H1 (cell line): ENCODE data around the gene PIAS4. TPM values are rescaled to one million over a fixed set of nuclear protein-coding genes. Genes with fewer than 3 reads are reported as not detected.

Source experiments
- ATF2 ChIP-seq: IDR thresholded peaks from 2 replicates; pipeline ENCODE4 v1.6.1; 2012; ENCODE audit warnings: low read length, inconsistent platforms
- BACH1 ChIP-seq: IDR thresholded peaks from 2 replicates; pipeline ENCODE4 v1.6.1; 2012; ENCODE audit warnings: low read length, improper control_type of control experiment
- CHD1 ChIP-seq: IDR thresholded peaks from 2 replicates; pipeline ENCODE4 v1.6.1; 2012; ENCODE audit warnings: low read depth, low read length, improper control_type of control experiment
- HDAC2 ChIP-seq, 2 experiments: fragments of 300-600 bp in 1 of 2; sonication (generic) in 1 of 2; IDR thresholded peaks; 2 replicates each; pipeline ENCODE4 v1.6.1; 2011 to 2012; ENCODE audit warnings: low read depth in 2 of 2, low read length in 2 of 2, mild to moderate bottlenecking in 2 of 2, moderate library complexity in 2 of 2, borderline replicate concordance in 1 of 2, inconsistent platforms in 1 of 2
- POLR2AphosphoS5 ChIP-seq: IDR thresholded peaks from 2 replicates; pipeline ENCODE4 v1.6.1; 2011; ENCODE audit warnings: low read depth, low read length
- RFX5 ChIP-seq: IDR thresholded peaks from 2 replicates; pipeline ENCODE4 v1.6.1; 2011; ENCODE audit warnings: low read depth, low read length, improper control_type of control experiment, borderline replicate concordance
- SP1 ChIP-seq: IDR thresholded peaks from 2 replicates; pipeline ENCODE4 v1.6.1; 2011; ENCODE audit warnings: low read depth, low read length
- SUZ12 ChIP-seq: fragments of 200-600 bp; sonication (generic); IDR thresholded peaks from 2 replicates; pipeline ENCODE4 v1.6.1; 2012; ENCODE audit warnings: mild to moderate bottlenecking, inconsistent platforms, low read length, moderate library complexity, mixed read lengths
- polyA plus RNA-seq, 7 experiments: library from polyadenylated mRNA; depleted of rRNA in 3 of 7; stranded (reverse) in 5 of 7; unstranded in 2 of 7; fragments of >200 nt in 5 of 7; fragments of 200-250 nt in 2 of 7; gene quantifications; 1 replicate in 5 of 7; 2 replicates in 1 of 7; 4 replicates in 1 of 7; pipeline versions ENCODE4 v1.2.1 to v1.2.3, GENCODE V29; 2011 to 2013; ENCODE audit warnings: missing spikeins in 2 of 7, mixed read lengths in 2 of 7
- total RNA-seq: library from RNA; stranded (reverse); fragmentation: NEBNext Ultra II Directional; extraction: Animal tissue kit (Norgen Biotek cat#: 25700); gene quantifications from 2 replicates; pipeline ENCODE4 v1.2.1, GENCODE V29; 2021

Gene PIAS4
- total and polyA plus RNA-seq, 2 of the 8 experiments (the other 6 are each of a cell fraction or from before 2014, with no cell fraction given), result 30.2 to 51.4 TPM

DNA sequence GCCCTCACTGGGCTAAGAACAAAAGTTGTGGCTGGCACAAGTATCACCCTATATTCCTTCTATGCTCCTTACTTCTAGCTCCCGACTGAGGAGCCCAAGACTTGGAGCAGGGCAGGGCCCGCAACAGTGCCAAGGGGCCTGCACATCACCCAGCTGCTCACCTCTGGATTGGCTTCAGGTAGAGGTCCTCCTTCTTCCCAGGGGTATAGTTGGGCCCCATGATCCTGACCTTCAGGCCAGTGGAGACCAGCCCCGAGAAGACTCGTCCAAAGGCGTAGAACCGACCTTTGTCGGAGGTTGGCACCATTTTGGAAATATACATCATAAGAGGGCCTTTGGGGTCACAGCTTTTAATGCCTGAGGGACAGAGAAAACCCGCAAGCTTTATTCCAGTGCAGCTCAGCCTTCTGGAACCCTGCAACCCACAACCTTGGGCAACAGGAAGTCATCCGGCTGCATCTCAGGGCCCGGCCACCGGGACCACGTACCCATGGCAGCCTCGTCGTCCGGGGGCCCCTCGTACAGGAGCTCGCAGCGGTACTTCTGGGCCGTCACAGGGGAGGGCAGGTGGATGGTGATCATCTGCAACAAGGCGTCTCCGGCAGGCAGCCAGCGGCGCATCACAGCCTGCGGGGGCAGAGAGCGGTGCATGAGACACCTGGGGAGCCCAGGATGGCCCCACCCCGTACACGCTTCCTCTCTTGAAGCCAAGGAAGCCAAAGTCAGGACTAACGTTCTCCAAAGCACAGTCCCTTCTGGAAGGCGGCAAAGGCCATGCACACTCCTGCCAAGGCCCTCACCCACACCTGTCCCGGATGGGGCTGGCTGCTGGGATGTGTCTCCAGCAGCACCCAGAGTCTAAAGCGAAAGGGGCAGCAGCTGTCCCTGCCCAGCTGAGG is 26.9 kb upstream of the PIAS4 start (continued):
- TF ChIP-seq ATF2 (no peak; the same call in 1 of the 2 replicates), HDAC2 (IDR thresholded peaks at IDR 0.05; ENCODE audit: borderline replicate concordance in 1 of 2, low read depth in 2 of 2, low read length in 2 of 2) (no peak), POLR2AphosphoS5 (peak; percentile 82; the same call in 1 of the 2 replicates), SUZ12 (no peak), RFX5 (no peak), CHD1 (no peak), SP1 (peak; percentile 9; the same call in 1 of the 2 replicates), BACH1 (no peak)
